Stimulated activated CD4-positive, alpha-beta T cell treated with anti-CD3 and anti-CD28 coated beads, Interleukin-2, amount 100 ng/mL, for 4 hours (primary cell): ENCODE measurements around the gene CCDC6.
"Not testable (repeated sequence)": the region's sequence is repeated elsewhere in the genome, so short reads cannot be mapped to it uniquely, and the experiment has no call there.

Source experiments
- DNase-seq: peaks from one replicate; pipeline ENCODE4 v3.0.0-alpha.2; 2020; ENCODE audit warnings: low read depth

CCDC6 gene

GRCh38 chr10:59808896-59809643, 97.3 kb downstream of the CCDC6 start:
- peak; percentile 41 for DNase-seq

- no peak for DNase-seq
Observed at GRCh38 chr10:59807629-59808620, 98.4 kb downstream of the CCDC6 start.

GRCh38 chr10:59805014-59805413, 101.3 kb downstream of the CCDC6 start:
- DNase-seq, result no peak

GRCh38 chr10:59804220-59804619, 102.1 kb downstream of the CCDC6 start:
- no peak for DNase-seq

- DNase-seq, result no peak
Observed at GRCh38 chr10:59803714-59804113, 102.6 kb downstream of the CCDC6 start.

GRCh38 chr10:59801171-59801570, 105.2 kb downstream of the CCDC6 start:
- DNase-seq, result no peak

- DNase-seq, result no peak
Observed at GRCh38 chr10:59799421-59799820, 106.9 kb downstream of the CCDC6 start.

GRCh38 chr10:59793919-59794318, 112.4 kb downstream of the CCDC6 start:
- DNase-seq, result no peak

GRCh38 chr10:59792812-59793211, 113.5 kb downstream of the CCDC6 start:
- DNase-seq, result no peak

GRCh38 chr10:59791601-59792000, 114.8 kb downstream of the CCDC6 start:
- no peak for DNase-seq

- DNase-seq, result not testable (repeated sequence)
Observed at GRCh38 chr10:59790080-59790479, 116.3 kb downstream of the CCDC6 start.

- not testable (repeated sequence) for DNase-seq
Observed at GRCh38 chr10:59788914-59789313, 117.4 kb downstream of the CCDC6 start.

GRCh38 chr10:59787032-59787431, 119.3 kb downstream of the CCDC6 start:
- DNase-seq, result not testable (repeated sequence)

- DNase-seq, result not testable (repeated sequence)
Observed at GRCh38 chr10:59785476-59785875, 120.9 kb downstream of the CCDC6 start.

- DNase-seq, result no peak
Observed at GRCh38 chr10:59781511-59781910, 124.8 kb downstream of the CCDC6 start.

- no peak for DNase-seq
Observed at GRCh38 chr10:59779756-59780533, 126.4 kb downstream of the CCDC6 start.

GRCh38 chr10:59774451-59774850, 131.9 kb downstream of the CCDC6 start:
- no peak for DNase-seq

GRCh38 chr10:59773088-59773487, 133.3 kb downstream of the CCDC6 start:
- no peak for DNase-seq

GRCh38 chr10:59771162-59771807, 135.1 kb downstream of the CCDC6 start:
- DNase-seq, result no peak

- no peak for DNase-seq
Observed at GRCh38 chr10:59770689-59771088, 135.7 kb downstream of the CCDC6 start.

- no peak for DNase-seq
Observed at GRCh38 chr10:59762505-59762904, 143.9 kb downstream of the CCDC6 start.

GRCh38 chr10:59757966-59758365, 148.4 kb downstream of the CCDC6 start:
- no peak for DNase-seq
